Neural cell (in vitro differentiated cells): ENCODE data around the gene RBMX. TPM values are rescaled to one million over a fixed set of nuclear protein-coding genes. Genes with fewer than 3 reads are reported as not detected.
"Not testable (repeated sequence)": the region's sequence is repeated elsewhere in the genome, so short reads cannot be mapped to it uniquely, and the experiment has no call there.

Source experiments
- H2AFZ ChIP-seq: fragments of 200-600, 300-800 bp; sonication (generic), shearing (Covaris generic); 2 replicates; pipeline ENCODE4 v1.6.0; 2014; ENCODE audit warnings: low read depth, mild to moderate bottlenecking, antibody characterized with exemption, low read length, moderate library complexity
- H3F3A ChIP-seq: fragments of 200-600 bp; shearing (Covaris generic); 2 replicates; pipeline ENCODE4 v1.6.1; 2016; ENCODE audit warnings: mild to moderate bottlenecking, moderate library complexity, mixed read lengths, antibody characterized with exemption, low read length; ENCODE audit not compliant: insufficient read depth, poor library complexity, severe bottlenecking
- H3K27ac ChIP-seq: fragments of 200-600, 300-800 bp; sonication (generic), shearing (Covaris generic); 2 replicates; pipeline ENCODE4 v1.5.1; 2014; ENCODE audit warnings: mild to moderate bottlenecking, low read length, moderate library complexity
- H3K27me3 ChIP-seq: fragments of 300-800, 200-600 bp; sonication (generic), shearing (Covaris generic); 2 replicates; pipeline ENCODE4 v1.6.0; 2014; ENCODE audit warnings: mild to moderate bottlenecking, low read depth, low read length, moderate library complexity; ENCODE audit not compliant: insufficient read depth
- H3K36me3 ChIP-seq: fragments of 300-800, 200-600 bp; sonication (generic), shearing (Covaris generic); 2 replicates; pipeline ENCODE4 v1.5.1; 2014; ENCODE audit warnings: mild to moderate bottlenecking, antibody characterized with exemption, low read length, moderate library complexity; ENCODE audit not compliant: insufficient read depth
- H3K4me2 ChIP-seq: fragments of 300-800, 200-600 bp; sonication (generic), shearing (Covaris generic); 2 replicates; pipeline ENCODE4 v1.6.0; 2014; ENCODE audit warnings: mild to moderate bottlenecking, low read length
- H3K4me3 ChIP-seq: fragments of 300-800, 200-600 bp; sonication (generic), shearing (Covaris generic); 2 replicates; pipeline ENCODE4 v1.5.1; 2014; ENCODE audit warnings: mild to moderate bottlenecking, low read length, moderate library complexity
- H3K79me2 ChIP-seq: fragments of 200-600 bp; shearing (Covaris generic); replicated peaks from 2 replicates; pipeline ENCODE4 v1.6.0; 2014; ENCODE audit warnings: mild to moderate bottlenecking, low read length, moderate library complexity; ENCODE audit not compliant: insufficient read depth
- H3K9ac ChIP-seq: fragments of 300-800, 200-600 bp; sonication (generic), shearing (Covaris generic); 2 replicates; pipeline ENCODE4 v1.6.1; 2016; ENCODE audit warnings: mild to moderate bottlenecking, low read length, mixed read lengths
- H3K9me2 ChIP-seq: fragments of 200-600 bp; shearing (Covaris generic); 2 replicates; pipeline ENCODE4 v1.6.1; 2016; ENCODE audit warnings: mild to moderate bottlenecking, low read length, mixed read lengths; ENCODE audit not compliant: insufficient read depth
- H3K9me3 ChIP-seq: fragments of 200-600, 300-800 bp; sonication (generic), shearing (Covaris generic); 2 replicates; pipeline ENCODE4 v1.6.1; 2016; ENCODE audit warnings: mild to moderate bottlenecking, mixed run types, low read length, moderate library complexity, mixed read lengths
- H4K20me1 ChIP-seq: fragments of 200-600 bp; shearing (Covaris generic); 2 replicates; pipeline ENCODE4 v1.6.1; 2016; ENCODE audit warnings: mild to moderate bottlenecking, mixed run types; ENCODE audit not compliant: insufficient read depth
- CTCF ChIP-seq: fragments of 450-650 bp; IDR thresholded peaks from 2 replicates; pipeline ENCODE4 v1.5.1; 2014; ENCODE audit warnings: antibody characterized with exemption, mild to moderate bottlenecking, moderate library complexity; ENCODE audit not compliant: poor library complexity, severe bottlenecking
- EP300 ChIP-seq: fragments of 450-650 bp; conservative IDR thresholded peaks from 2 replicates; pipeline ENCODE4 v1.6.1; 2014; ENCODE audit warnings: antibody characterized with exemption, mild to moderate bottlenecking, moderate library complexity; ENCODE audit not compliant: poor library complexity, severe bottlenecking
- EZH2 ChIP-seq: fragments of 200-600, 300-800 bp; shearing (Covaris generic), sonication (generic); IDR thresholded peaks from 2 replicates; pipeline ENCODE4 v1.6.1; 2014; ENCODE audit warnings: antibody characterized with exemption, low read length, borderline replicate concordance, mild to moderate bottlenecking; ENCODE audit not compliant: insufficient read depth, poor library complexity, severe bottlenecking
- MXI1 ChIP-seq: fragments of 450-650 bp; conservative IDR thresholded peaks from 2 replicates; pipeline ENCODE4 v1.6.1; 2014; ENCODE audit warnings: antibody characterized with exemption, mild to moderate bottlenecking; ENCODE audit not compliant: poor library complexity, severe bottlenecking
- POLR2AphosphoS5 ChIP-seq: IDR thresholded peaks from 2 replicates; pipeline ENCODE4 v1.6.1; 2012
- RAD21 ChIP-seq: fragments of 450-650 bp; conservative IDR thresholded peaks from 2 replicates; pipeline ENCODE4 v1.6.1; 2014; ENCODE audit warnings: antibody characterized with exemption, mild to moderate bottlenecking, moderate library complexity
- REST ChIP-seq: IDR thresholded peaks from 2 replicates; pipeline ENCODE4 v1.6.1; 2012; ENCODE audit warnings: borderline replicate concordance
- SMC3 ChIP-seq: fragments of 450-650 bp; conservative IDR thresholded peaks from 2 replicates; pipeline ENCODE4 v1.6.1; 2014; ENCODE audit warnings: antibody characterized with exemption, mild to moderate bottlenecking, moderate library complexity; ENCODE audit not compliant: poor library complexity
- TAF1 ChIP-seq: IDR thresholded peaks from 2 replicates; pipeline ENCODE4 v1.6.1; 2012; ENCODE audit warnings: low read depth
- polyA plus RNA-seq: library from polyadenylated mRNA; depleted of rRNA; stranded (reverse); fragments of >200 nt; gene quantifications from 2 replicates; pipeline ENCODE4 v1.2.3, GENCODE V29; 2014

Gene RBMX
- polyA plus RNA-seq, 1 donor from 2014 or later = 875 TPM

- Histone ChIP-seq H3K27ac (no peak overlapping the region), H4K20me1 (no peaks in the 10 kb centered on the region), H2AFZ (no peak overlapping the region), H3K27me3 (no peaks in the 10 kb centered on the region), H3K36me3 (no peaks in the 10 kb centered on the region), H3K9me3 (no peaks in the 10 kb centered on the region), H3K79me2 (no peaks in the 10 kb centered on the region), H3K4me3 (no peak overlapping the region), H3K9me2 (no peaks in the 10 kb centered on the region), H3K4me2 (no peak overlapping the region), H3F3A (no peaks in the 10 kb centered on the region), H3K9ac (no peak overlapping the region)
- TF ChIP-seq CTCF (no peak), EP300 (no peak), RAD21 (no peak), POLR2AphosphoS5 (no peak), SMC3 (no peak), TAF1 (no peak), MXI1 (no peak), EZH2 (no peak), REST (no peak)
Observed at GRCh38 chrX:136899221-136899620, 18.7 kb upstream of the RBMX start.

GRCh38 chrX:136898752-136899151 is 18.2 kb upstream of the RBMX start:
- H3K27ac ChIP-seq, H3F3A ChIP-seq, H3K79me2 ChIP-seq, H3K9me2 ChIP-seq, H3K4me2 ChIP-seq, H2AFZ ChIP-seq, H3K27me3 ChIP-seq, H3K36me3 ChIP-seq, H4K20me1 ChIP-seq, H3K9ac ChIP-seq, H3K9me3 ChIP-seq, H3K4me3 ChIP-seq: not testable (repeated sequence)
